AG10803 (cell line): Measurements from ENCODE around the gene TIPRL.
"Not testable (repeated sequence)": the region's sequence is repeated elsewhere in the genome, so short reads cannot be mapped to it uniquely, and the experiment has no call there.

Experiments used
- DNase-seq: peaks from one replicate; pipeline ENCODE4 v3.0.0; 2010; ENCODE audit warnings: low read depth
- H3K4me3 ChIP-seq: 2 replicates; pipeline ENCODE4 v1.5.1; 2011; ENCODE audit warnings: mild to moderate bottlenecking, low read length, control low read depth
- CTCF ChIP-seq: conservative IDR thresholded peaks from 2 replicates; pipeline ENCODE4 v1.5.1; 2011; ENCODE audit warnings: mild to moderate bottlenecking, low read length, control low read depth, inconsistent platforms

Gene TIPRL

DNA sequence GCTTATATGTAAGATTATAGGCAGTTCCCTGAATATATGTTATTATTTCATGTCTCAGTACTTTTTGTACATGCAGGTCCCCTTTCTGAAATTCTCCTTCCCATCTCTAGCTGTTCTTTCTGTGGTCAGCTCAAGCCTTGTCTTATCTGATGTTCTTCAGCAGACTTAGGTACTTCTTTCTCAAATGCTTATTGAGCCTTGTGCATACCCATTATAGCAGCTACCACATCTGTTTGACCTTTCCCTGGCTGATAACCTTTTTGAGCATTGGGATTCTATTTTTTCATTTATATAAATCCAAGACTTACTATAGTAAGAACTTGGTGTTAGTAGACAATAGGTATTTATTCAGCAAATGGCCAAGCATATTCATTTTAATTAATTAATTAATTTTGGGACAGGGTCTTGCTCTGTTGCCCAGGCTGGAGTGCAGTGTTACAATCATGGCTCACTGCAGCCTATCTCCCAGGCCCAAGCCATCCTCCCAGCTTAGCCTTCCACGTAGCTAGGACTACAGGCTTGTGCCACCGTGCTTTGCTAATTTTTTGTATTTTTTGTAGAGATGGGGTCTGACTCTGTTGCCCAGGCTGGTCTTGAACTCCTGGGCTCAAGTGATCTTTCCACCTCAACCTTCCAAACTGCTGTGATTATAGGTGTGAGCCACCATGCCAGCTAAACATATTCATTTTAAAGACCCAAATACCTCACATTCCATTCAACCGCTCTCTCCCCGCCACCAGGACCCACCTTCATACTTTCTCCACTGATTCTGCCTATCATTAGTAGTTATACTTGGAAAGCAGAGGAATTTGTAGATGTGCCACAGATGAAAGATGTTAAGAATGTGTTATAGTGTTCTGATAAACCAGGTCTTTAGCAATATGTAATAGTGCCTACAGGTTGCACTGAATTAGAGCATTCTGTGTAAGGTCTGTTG is 16.7 kb downstream of the TIPRL start:
- DNase-seq, result no peak
- TF ChIP-seq CTCF, result no peak
- no peak overlapping the region for H3K4me3 ChIP-seq

- no peak for TF ChIP-seq CTCF
- no peak overlapping the region for H3K4me3 ChIP-seq
- DNase-seq, result no peak
Observed at GRCh38 chr1:168199056-168199455, 20.3 kb downstream of the TIPRL start.

- H3K4me3 ChIP-seq, result no peak overlapping the region
- no peak for TF ChIP-seq CTCF
- peak; percentile 98 for DNase-seq
Observed at GRCh38 chr1:168202941-168203654, 24.3 kb downstream of the TIPRL start.

- DNase-seq, result peak; percentile 8
- no peak for TF ChIP-seq CTCF
- no peak overlapping the region for H3K4me3 ChIP-seq
Observed at GRCh38 chr1:168206111-168206510, 27.3 kb downstream of the TIPRL start.

GRCh38 chr1:168207673-168208072 is 28.9 kb downstream of the TIPRL start:
- not testable (repeated sequence) for DNase-seq

GRCh38 chr1:168210312-168210711 is 31.6 kb downstream of the TIPRL start:
- DNase-seq, result no peak
- TF ChIP-seq CTCF, result no peak
- no peak overlapping the region for H3K4me3 ChIP-seq

More at GRCh38 chr1:168207673-168208072, 28.9 kb downstream of the TIPRL start:
- H3K4me3 ChIP-seq, result not testable (repeated sequence)

DNA sequence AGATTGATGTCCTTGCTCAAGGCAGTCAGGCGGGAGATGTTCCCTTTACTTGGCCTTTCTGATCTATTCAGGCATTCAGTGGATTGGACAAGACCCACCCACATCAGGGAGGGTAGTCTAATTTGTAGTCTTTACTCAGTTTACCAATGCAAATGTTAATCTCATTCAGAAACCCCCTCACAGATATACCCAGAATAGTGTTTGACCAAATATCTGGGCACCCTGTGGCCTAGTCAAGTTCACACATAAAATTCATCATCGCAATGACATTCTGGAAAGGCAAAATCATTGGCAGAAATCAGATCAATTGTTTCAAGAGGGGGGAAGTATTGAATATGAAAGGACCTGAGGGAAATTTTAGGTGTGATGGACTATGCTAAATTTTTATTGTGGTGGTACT is 34.6 kb downstream of the TIPRL start:
- no peak overlapping the region for H3K4me3 ChIP-seq
- no peak for TF ChIP-seq CTCF
- no peak for DNase-seq
